GM21526 (cell line): ENCODE measurements around the gene SCIMP.
"Not testable (repeated sequence)": the region's sequence is repeated elsewhere in the genome, so short reads cannot be mapped to it uniquely, and the experiment has no call there.

Source experiments
- ATAC-seq: cut with Tn5 transposase; IDR thresholded peaks from one replicate; pipeline ENCODE4 v1.9.1; 2021; ENCODE audit warnings: moderate library complexity; ENCODE audit not compliant: unreplicated experiment, low FRiP score

The SCIMP gene

DNA sequence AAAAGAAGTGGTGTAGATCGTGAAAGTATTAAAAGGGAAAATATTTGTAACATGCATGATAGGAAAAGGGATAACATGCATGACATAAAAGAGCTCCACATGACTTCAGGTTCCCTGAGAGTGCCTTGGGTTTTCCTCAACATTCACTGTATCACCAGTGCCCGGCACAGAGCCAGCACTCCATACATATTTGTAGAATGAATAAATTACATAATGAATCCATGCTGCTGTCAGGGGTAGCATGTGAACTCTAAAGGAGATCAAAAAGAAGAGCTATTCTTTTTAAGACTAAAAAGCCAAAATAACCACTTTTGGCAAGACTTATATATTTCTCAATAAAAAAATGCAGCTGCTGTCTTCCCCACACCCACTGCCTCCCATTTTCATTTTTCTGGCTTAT, 40.3 kb downstream of the SCIMP start:
- ATAC-seq: no peak

DNA sequence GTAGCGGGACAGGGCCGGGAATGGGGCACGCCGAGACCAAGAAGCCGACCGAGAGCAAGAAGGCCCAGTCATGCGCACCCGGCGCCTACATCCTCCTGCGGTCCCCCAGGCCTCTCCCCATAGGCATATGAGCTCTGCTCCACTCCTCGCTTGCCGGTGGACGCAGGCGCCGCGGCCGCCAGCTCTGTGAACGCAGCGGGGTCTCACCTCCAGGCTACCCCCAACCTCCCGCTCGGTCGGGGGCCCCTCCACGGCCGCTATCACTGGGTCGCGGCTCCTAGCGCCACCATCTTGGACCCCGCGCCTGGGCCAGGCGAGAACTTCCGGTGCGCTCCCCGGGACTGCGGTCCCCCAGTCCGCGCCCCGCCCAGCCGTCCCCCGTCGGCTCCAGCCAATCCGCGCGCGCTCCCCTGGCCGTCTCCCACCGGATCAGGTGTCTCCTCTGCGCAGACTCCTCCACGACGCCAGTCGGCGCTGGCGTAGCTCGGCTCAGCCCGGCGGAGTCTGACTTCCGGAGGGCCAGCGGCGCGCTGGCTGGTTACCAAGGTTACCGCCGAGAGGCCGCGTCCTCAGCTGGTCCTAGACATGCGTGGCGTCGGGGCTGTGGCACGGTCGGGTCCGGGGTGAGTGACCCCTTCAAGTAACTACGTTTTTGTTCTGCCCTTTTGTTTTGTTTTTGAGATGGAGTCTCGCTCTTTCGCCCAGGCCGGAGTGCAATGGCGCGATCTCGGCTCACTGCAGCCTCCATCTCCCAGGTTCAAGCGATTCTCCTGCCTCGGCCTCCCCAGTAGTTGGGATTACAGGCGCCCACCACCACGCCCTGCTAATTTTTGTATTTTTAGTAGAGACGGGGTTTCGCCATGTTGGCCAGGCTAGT, 42.9 kb downstream of the SCIMP start, which contains the start of gene ZNF594:
TSS of gene ZNF594 (minus strand) at position 328 of the 877 bp plus-strand sequence. CDS start 7,612 bp downstream, outside the sequence.
- peak; percentile 89 for ATAC-seq

DNA sequence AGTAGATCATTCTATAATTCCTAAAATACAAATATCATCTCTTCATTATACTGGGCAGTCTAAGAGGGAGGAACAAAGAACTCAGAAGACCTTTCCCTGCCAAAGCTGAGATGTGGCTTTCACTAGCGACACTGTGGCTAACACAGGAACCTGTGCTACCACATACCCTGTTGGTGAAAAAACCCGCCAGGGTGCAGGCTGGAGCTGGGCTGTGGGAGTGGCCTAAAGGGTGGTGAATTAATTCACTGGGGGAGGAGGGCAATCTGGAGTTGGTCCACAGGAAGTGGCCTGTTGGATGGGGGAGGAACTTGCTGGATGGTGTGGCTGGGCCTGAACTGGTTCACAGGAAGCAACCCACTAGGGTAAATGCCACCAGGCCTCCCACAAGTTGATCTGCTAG, 50.4 kb downstream of the SCIMP start:
- ATAC-seq: no peak

DNA sequence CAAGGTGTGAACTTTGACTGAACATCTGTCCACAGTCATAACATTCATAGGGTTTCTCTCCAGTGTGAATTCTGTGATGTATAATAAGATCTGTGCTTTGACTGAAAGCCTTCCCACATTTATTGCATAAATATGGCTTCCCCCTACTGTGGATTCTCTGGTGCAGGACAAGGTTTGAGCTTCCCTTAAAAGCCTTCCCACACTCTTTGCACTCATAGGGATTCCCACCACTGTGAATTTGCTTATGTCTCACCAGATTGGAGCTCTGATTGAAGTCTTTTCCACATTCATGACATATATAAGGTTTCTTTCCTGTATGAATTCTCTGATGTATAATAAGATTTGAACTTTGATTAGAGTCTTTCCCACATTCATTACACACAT, 51.3 kb downstream of the SCIMP start:
- no peak for ATAC-seq

GRCh38 chr17:5182597-5183409, 51.9 kb downstream of the SCIMP start:
- no peak for ATAC-seq

DNA sequence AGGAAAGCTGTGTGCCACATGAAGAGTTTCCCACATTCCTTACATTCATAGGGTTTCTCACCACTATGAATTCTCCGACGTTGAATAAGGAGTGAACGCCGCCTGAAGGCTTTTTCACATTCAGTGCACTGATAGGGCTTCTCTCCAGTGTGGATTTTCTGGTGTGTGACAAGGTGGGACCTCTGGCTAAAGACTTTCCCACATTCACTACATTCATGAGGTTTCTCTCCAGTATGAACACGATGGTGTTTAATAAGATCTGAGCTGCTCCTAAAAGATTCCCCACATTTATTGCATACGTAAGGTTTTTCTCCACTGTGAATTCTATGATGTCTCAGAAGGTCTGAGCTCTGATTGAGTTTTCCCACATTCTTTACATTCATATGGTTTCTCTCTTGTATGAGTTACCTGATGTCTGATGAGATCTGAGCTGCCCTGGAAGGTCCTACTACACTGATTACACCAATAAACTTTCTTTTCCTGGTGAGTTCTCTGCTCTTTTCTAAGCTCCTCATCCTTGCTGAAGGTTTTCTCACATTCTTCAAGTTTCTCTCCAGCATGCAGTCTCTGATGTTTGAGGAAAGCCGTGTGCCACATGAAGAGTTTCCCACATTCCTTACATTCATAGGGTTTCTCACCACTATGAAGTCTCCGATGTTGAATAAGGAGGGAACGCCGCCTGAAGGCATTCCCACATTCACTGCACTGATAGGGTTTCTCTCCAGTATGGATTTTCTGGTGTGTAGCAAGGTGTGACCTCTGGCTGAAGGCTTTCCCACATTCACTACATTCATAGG, 53.0 kb downstream of the SCIMP start:
- ATAC-seq: no peak

- no peak for ATAC-seq
These were observed 55.7 kb downstream of the SCIMP start for GRCh38 chr17:5179003-5179402.

GRCh38 chr17:5175027-5175426, 59.6 kb downstream of the SCIMP start:
- not testable (repeated sequence) for ATAC-seq

GRCh38 chr17:5165791-5166564, 68.7 kb downstream of the SCIMP start:
- ATAC-seq: not testable (repeated sequence)

DNA sequence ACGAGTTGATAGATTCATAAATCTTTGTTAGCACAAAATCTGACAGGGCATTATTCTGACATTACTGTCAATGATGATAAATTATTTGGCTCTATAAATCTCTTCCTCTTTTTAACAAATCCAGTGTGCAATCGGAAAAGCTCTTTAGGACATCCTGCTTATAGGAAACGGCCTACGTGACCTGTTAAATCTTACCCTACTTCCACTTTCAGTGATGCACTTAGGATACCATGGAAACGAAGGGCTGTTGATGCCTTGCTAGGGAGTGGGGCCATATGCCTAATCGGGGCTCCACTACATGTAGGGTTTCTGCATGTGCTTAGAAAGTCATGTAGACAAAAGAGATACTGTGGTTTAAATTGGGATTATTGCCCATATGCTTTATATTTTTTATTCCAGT, 70.2 kb downstream of the SCIMP start:
- no peak for ATAC-seq

GRCh38 chr17:5161793-5162192, 72.9 kb downstream of the SCIMP start:
- ATAC-seq: not testable (repeated sequence)

GRCh38 chr17:5160702-5161101, 74.0 kb downstream of the SCIMP start:
- ATAC-seq: not testable (repeated sequence)
